K562 (cell line): ENCODE results near the gene BPI.

Experiments used
- E2F1 ChIP-seq: sonication (generic); formaldehyde crosslinking; IDR thresholded peaks from 2 replicates; pipeline ENCODE4 v1.8.1; 2023; ENCODE audit warnings: mild to moderate bottlenecking, missing genetic modification reagents, moderate library complexity
- E2F4 ChIP-seq: sonication (generic); formaldehyde crosslinking; IDR thresholded peaks from 2 replicates; pipeline ENCODE4 v1.8.0; 2022; ENCODE audit warnings: mild to moderate bottlenecking, low read depth, missing genetic modification reagents
- EP300 ChIP-seq: IDR thresholded peaks from 2 replicates; pipeline ENCODE4 v1.6.1; 2012; ENCODE audit warnings: low read length, improper control_type of control experiment
- KLF13 ChIP-seq: fragments of 450-650 bp; IDR thresholded peaks from 2 replicates; pipeline ENCODE4 v1.6.1; 2016; ENCODE audit warnings: missing genetic modification characterization, low read depth, mild to moderate bottlenecking, missing compliant biosample characterization, moderate library complexity, borderline replicate concordance
- NFATC3 ChIP-seq: fragments of 450-650 bp; IDR thresholded peaks from 2 replicates; pipeline ENCODE4 v1.6.1; 2017; ENCODE audit warnings: mild to moderate bottlenecking
- POU5F1 ChIP-seq: fragments of 150-350 bp; IDR thresholded peaks from 2 replicates; pipeline ENCODE4 v1.6.1; 2014; ENCODE audit warnings: borderline replicate concordance, low read length, low read depth, mild to moderate bottlenecking; ENCODE audit not compliant: partially characterized antibody
- TCF7 ChIP-seq: sonication (generic); IDR thresholded peaks from 2 replicates; pipeline ENCODE4 v1.6.1; 2016; ENCODE audit warnings: antibody characterized with exemption, borderline replicate concordance
- TSHZ1 ChIP-seq: fragments of 250-450 bp; sonication (Bioruptor Pico); IDR thresholded peaks from 2 replicates; pipeline ENCODE4 v1.4.0; 2020; ENCODE audit warnings: mild to moderate bottlenecking, moderate library complexity
- ZBTB17 ChIP-seq: fragments of 450-650 bp; formaldehyde crosslinking; IDR thresholded peaks from 2 replicates; pipeline ENCODE4 v1.4.0; 2020; ENCODE audit warnings: mild to moderate bottlenecking

GRCh38 chr20:38294076-38294591 is 9.8 kb upstream of the BPI start:
- TF ChIP-seq POU5F1, result no peak
- TF ChIP-seq ZBTB17, result no peak
- TF ChIP-seq EP300, result no peak
- no peak for TF ChIP-seq KLF13 (tag)
- TF ChIP-seq TSHZ1 (CRISPR knock-in tag), result no peak
- no peak for TF ChIP-seq NFATC3
- no peak for TF ChIP-seq TCF7
- no peak for TF ChIP-seq E2F1 (CRISPR knock-in tag)
- TF ChIP-seq E2F4 (CRISPR knock-in tag), result no peak
